ENCODE measurements around the gene PDE4D. TPM values are rescaled to one million over a fixed set of nuclear protein-coding genes. Genes with fewer than 3 reads are reported as not detected.

The PDE4D gene
- total and polyA plus RNA-seq, 2 donors (not counting 3 experiments of a cell fraction or from before 2014, with no cell fraction given), result 34.5 to 51.2 TPM

- Histone ChIP-seq H4K20me1 (replicated peaks; ENCODE audit: control insufficient read depth, extremely low read depth, insufficient read depth, low read length) (peaks cover 3% of the 10 kb centered on the region), H3K27me3 (ENCODE audit: control insufficient read depth in 2 of 2, insufficient read depth in 2 of 2, low read length in 2 of 2) (peaks cover 0 to 1% of the 10 kb centered on the region in 2 experiments), H2AFZ (ENCODE audit: low read depth, low read length) (no peak overlapping the region), H3K79me2 (ENCODE audit: control insufficient read depth, insufficient read depth, low read length) (no peaks in the 10 kb centered on the region), H3K4me3 (replicated peaks in 1 of 3; ENCODE audit: insufficient read depth in 1 of 3, low read depth in 1 of 3, low read length in 3 of 3) (no peak overlapping the region), H3K4me1 (ENCODE audit: control insufficient read depth, extremely low read depth, insufficient read depth, low read length) (no peaks in the 10 kb centered on the region), H3K27ac (ENCODE audit: insufficient read depth, low read depth, low read length) (no peak overlapping the region), H3K9me1 (replicated peaks; ENCODE audit: control insufficient read depth, extremely low read depth, insufficient read depth, low read length) (no peaks in the 10 kb centered on the region), H3K9ac (replicated peaks; ENCODE audit: extremely low read depth, insufficient read depth, low read length) (no peak overlapping the region), H3K36me3 (ENCODE audit: control insufficient read depth in 2 of 2, extremely low read depth in 1 of 2, insufficient read depth in 2 of 2, low read length in 2 of 2) (no peaks in the 10 kb centered on the region), H3K4me2 (ENCODE audit: insufficient read depth, low read length) (no peak overlapping the region), H3K9me3 (replicated peaks; ENCODE audit: control insufficient read depth, insufficient read depth, low read length) (no peaks in the 10 kb centered on the region)
- DNase-seq (ENCODE audit: low read depth, low spot score), result no peak
- BruUV-seq (replicated peaks), result no TSS peak
- CTCF ChIA-PET, result interaction anchor here (0.6 to 2.8 kb wide), 4 partner anchors 15 to 117 kb away, joined by 3 to 13 read pairs (median 4); no protein-coding TSS in a partner anchor
- POLR2A ChIA-PET, result no interaction called here
- intact Hi-C loops (cut with micrococcal nuclease) (no loop called here), dilution Hi-C loops (cut with MboI; ENCODE audit: extremely low pct_ligation_motif_present, low sequenced_read_pairs) (no loop called here)
- no peak for FAIRE-seq
- TF ChIP-seq MYC (IDR thresholded peaks at IDR 0.05; ENCODE audit: low read depth, low read length) (no peak), POLR2AphosphoS5 (IDR thresholded peaks at IDR 0.05; ENCODE audit: insufficient read depth, low read depth, low read length) (no peak), EZH2 (IDR thresholded peaks at IDR 0.05; ENCODE audit: borderline replicate concordance, low read depth, low read length, severe bottlenecking) (no peak)
- TF ChIP-seq, protein P1, sequence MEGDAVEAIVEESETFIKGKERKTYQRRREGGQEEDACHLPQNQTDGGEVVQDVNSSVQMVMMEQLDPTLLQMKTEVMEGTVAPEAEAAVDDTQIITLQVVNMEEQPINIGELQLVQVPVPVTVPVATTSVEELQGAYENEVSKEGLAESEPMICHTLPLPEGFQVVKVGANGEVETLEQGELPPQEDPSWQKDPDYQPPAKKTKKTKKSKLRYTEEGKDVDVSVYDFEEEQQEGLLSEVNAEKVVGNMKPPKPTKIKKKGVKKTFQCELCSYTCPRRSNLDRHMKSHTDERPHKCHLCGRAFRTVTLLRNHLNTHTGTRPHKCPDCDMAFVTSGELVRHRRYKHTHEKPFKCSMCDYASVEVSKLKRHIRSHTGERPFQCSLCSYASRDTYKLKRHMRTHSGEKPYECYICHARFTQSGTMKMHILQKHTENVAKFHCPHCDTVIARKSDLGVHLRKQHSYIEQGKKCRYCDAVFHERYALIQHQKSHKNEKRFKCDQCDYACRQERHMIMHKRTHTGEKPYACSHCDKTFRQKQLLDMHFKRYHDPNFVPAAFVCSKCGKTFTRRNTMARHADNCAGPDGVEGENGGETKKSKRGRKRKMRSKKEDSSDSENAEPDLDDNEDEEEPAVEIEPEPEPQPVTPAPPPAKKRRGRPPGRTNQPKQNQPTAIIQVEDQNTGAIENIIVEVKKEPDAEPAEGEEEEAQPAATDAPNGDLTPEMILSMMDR (IDR thresholded peaks at IDR 0.05; ENCODE audit: extremely low read depth in 1 of 2, insufficient read depth in 1 of 2, low read depth in 1 of 2, low read length in 2 of 2), result no peak
Measured at GRCh38 chr5:59003641-59004040, 889.9 kb downstream of the PDE4D start.

DNA sequence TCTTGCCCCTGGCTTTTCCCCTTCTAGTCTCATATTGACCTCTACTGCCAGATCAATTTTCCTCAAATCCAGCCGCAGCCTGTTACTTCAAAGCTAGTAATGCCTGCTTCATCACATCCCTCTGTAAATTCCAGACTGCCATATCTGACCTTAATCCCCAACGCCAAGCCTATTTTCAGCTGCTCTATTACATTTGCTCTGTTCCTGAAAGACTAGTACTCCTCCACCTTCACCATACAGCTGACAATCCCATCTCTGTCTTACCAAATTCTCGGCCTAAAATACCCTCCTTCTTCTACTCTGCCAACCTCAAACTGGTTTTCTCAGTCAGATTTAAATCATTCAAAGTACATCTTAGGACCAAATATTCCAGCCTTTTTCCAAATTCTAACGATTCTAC, 890.4 kb downstream of the PDE4D start:
- Histone ChIP-seq H4K20me1 (replicated peaks; ENCODE audit: control insufficient read depth, extremely low read depth, insufficient read depth, low read length) (peaks cover 4% of the 10 kb centered on the region), H3K27ac (ENCODE audit: insufficient read depth, low read depth, low read length) (no peak overlapping the region), H2AFZ (ENCODE audit: low read depth, low read length) (no peak overlapping the region), H3K79me2 (ENCODE audit: control insufficient read depth, insufficient read depth, low read length) (no peaks in the 10 kb centered on the region), H3K9me3 (replicated peaks; ENCODE audit: control insufficient read depth, insufficient read depth, low read length) (no peaks in the 10 kb centered on the region), H3K4me2 (ENCODE audit: insufficient read depth, low read length) (no peak overlapping the region), H3K27me3 (ENCODE audit: control insufficient read depth in 2 of 2, insufficient read depth in 2 of 2, low read length in 2 of 2) (peaks cover 0 to 1% of the 10 kb centered on the region in 2 experiments), H3K4me3 (replicated peaks in 1 of 3; ENCODE audit: insufficient read depth in 1 of 3, low read depth in 1 of 3, low read length in 3 of 3) (no peak overlapping the region), H3K36me3 (ENCODE audit: control insufficient read depth in 2 of 2, extremely low read depth in 1 of 2, insufficient read depth in 2 of 2, low read length in 2 of 2) (no peaks in the 10 kb centered on the region), H3K9me1 (replicated peaks; ENCODE audit: control insufficient read depth, extremely low read depth, insufficient read depth, low read length) (no peaks in the 10 kb centered on the region), H3K9ac (replicated peaks; ENCODE audit: extremely low read depth, insufficient read depth, low read length) (no peak overlapping the region), H3K4me1 (ENCODE audit: control insufficient read depth, extremely low read depth, insufficient read depth, low read length) (no peaks in the 10 kb centered on the region)
- no TSS peak for BruUV-seq (replicated peaks)
- no peak for DNase-seq (ENCODE audit: low read depth, low spot score)
- TF ChIP-seq JUN (IDR thresholded peaks at IDR 0.05; ENCODE audit: borderline replicate concordance, insufficient read depth, insufficient read length, low read depth), result no peak
- TF ChIP-seq POLR2AphosphoS5 (IDR thresholded peaks at IDR 0.05; ENCODE audit: insufficient read depth, low read depth, low read length), result no peak
- no peak for TF ChIP-seq MAX (IDR thresholded peaks at IDR 0.05; ENCODE audit: insufficient read depth, insufficient read length)
- TF ChIP-seq MYC (IDR thresholded peaks at IDR 0.05; ENCODE audit: low read depth, low read length), result no peak
- TF ChIP-seq EZH2 (IDR thresholded peaks at IDR 0.05; ENCODE audit: borderline replicate concordance, low read depth, low read length, severe bottlenecking), result no peak
- no peak for TF ChIP-seq GATA2 (IDR thresholded peaks at IDR 0.05; ENCODE audit: insufficient read depth, insufficient read length, low read depth, low read length)
- no peak for TF ChIP-seq POLR2A (IDR thresholded peaks at IDR 0.05; ENCODE audit: low read depth, low read length)
- no peak for TF ChIP-seq FOS (IDR thresholded peaks at IDR 0.05; ENCODE audit: borderline replicate concordance, insufficient read depth, low read length)
- TF ChIP-seq, protein P1 (IDR thresholded peaks at IDR 0.05; ENCODE audit: extremely low read depth in 1 of 2, insufficient read depth in 1 of 2, low read depth in 1 of 2, low read length in 2 of 2), result no peak
- dilution Hi-C loops (cut with MboI; ENCODE audit: extremely low pct_ligation_motif_present, low sequenced_read_pairs) (no loop called here), intact Hi-C loops (cut with micrococcal nuclease) (no loop called here)
- POLR2A ChIA-PET, result no interaction called here
- CTCF ChIA-PET, result interaction anchor here (1.0 to 2.8 kb wide), 4 partner anchors 15 to 116 kb away, joined by 3 to 13 read pairs (median 4); no protein-coding TSS in a partner anchor
- FAIRE-seq, result no peak

Data from endothelial cell of umbilical vein (primary cell).